NCI-H128 (cell line): ENCODE data around the gene FARS2.

Experiments
- DNase-seq: peaks from one replicate; lab custom pipeline; 2025; ENCODE audit not compliant: unreplicated experiment; lab: John Stamatoyannopoulos, UW

The FARS2 gene

GRCh38 chr6:5710936-5711335 is 449.6 kb downstream of the FARS2 start:
- no peak for DNase-seq

GRCh38 chr6:5712349-5713215 is 451.3 kb downstream of the FARS2 start:
- no peak for DNase-seq

GRCh38 chr6:5713519-5713918 is 452.2 kb downstream of the FARS2 start:
- no peak for DNase-seq

DNA sequence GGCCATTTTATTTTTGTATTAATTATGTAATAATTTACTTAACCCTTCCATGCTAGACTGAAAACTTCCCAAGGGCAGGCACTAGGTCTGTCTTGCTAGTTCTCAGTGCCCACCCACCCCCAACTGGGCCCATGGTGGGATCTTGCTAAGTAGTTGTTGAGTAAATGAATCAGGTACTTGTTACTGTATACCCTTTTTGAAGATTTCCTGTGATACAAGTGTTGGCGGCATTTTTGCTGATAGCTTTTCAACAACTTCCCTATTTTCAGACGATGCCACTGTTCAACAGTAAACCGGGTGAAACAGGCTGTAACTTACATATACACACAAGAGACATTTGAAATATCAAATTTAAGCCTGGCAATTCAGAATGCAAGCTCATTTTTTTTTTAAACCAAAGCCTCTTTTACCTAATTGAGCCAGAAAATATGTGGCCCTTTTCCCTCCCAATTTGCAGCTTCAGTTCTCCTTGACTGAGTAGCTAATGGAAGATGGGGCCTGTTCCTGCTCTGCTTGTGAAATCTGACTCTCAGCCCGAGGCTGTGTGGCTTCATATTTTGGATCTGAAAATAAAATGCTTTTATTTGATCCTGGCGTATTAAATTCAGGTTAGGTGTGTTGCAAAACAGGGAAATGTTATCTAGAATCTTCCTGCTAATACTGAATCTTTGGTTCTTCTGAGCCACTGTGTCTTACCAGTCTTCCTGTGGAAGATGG is 457.1 kb downstream of the FARS2 start:
- DNase-seq, result no peak

GRCh38 chr6:5723841-5724691 is 462.8 kb downstream of the FARS2 start:
- DNase-seq, result no peak

DNA sequence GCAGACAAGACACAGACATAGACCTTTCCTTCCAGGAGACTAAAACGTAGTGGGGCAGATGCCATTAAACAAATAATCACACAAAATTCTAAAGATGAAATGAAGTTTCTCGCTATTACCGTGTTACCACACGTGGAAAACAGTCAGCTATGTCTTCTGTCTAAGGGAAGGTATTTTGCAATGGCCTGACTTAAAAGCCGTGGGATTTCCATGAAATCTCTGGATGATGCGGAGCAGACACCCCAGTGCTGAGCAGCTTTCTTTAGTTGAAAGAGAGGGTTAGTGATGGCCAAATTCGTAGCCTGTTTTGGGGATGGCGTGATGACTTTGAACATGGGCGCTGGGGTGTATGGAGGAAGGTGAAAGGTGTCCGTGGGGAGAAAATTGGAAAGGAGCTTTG is 463.6 kb downstream of the FARS2 start:
- no peak for DNase-seq

DNA sequence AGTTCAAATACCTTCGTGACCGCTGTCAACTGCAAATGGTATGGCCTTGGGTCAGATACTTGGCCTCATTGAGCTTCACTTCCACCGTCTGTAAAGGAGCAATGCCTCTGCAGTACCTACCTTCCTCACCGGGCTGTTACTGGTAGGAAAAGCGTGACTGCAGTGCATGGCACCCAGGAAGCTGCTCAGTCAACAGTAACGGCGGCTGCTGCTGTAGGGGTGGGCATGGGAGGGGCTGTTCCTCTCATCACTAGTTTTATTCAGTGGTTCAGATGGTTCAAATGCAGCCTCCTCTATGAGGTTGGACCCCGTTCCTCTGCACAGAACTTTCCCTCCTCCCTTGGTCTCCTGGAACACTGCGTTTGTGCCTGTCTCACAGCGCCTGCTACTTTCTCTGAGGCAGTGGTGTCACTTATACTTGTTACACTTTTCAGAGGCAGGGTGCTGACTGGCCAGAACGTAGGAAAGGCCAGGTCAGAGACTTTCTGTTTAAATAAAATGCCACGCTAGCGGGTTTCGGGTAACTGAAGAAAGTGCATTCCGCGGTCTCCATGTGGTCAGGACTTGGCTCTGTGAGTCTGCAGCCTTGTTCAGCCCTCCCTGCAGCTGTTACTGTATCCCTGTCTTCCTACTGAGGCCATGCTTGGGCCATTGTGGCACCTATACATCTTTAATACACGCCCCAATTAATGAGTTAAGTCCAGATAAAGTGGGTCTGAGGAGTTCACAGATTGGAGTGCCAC is 465.8 kb downstream of the FARS2 start:
- DNase-seq, result no peak

DNA sequence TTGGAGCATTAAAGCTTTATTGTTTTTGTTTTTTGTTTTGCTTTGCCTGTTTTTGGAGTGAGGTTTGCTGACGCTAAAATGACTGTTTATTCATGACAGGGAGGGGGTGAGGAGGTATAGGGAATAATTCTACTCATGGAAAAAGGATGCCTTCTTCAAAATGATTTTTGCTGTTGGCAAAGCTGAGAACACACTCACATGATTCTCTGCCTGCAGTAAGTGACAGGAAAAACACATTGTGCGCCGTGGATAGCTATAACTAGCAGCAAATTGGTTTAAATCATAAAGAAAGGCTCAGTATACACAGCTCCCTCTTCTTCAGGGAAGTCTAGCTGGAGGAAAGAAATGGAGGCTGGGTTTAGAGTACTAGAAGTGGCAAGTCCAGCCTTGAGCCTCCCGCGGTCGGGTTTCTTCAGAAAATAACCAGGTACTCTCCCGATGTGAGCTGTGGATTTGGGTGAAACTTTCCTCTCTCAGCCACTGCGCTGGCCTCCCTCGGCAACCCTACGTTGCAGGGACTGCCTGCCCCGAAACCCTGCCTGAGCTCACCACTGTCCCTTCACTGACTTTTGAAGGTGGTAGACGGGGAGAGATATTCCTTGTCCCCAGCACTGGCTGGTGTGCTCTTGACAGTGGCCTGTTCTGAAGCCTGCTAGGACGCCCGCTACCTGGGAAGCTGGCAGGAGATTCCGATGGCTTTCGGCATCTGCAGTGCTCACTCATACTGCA is 467.2 kb downstream of the FARS2 start:
- no peak for DNase-seq

- DNase-seq, result peak; percentile 57
Measured at GRCh38 chr6:5729080-5729434, 467.7 kb downstream of the FARS2 start.

- DNase-seq, result no peak
Measured at GRCh38 chr6:5729813-5730517, 468.7 kb downstream of the FARS2 start.

GRCh38 chr6:5730585-5731263 is 469.4 kb downstream of the FARS2 start:
- DNase-seq, result no peak

- DNase-seq, result no peak
Measured at GRCh38 chr6:5731435-5731834, 470.1 kb downstream of the FARS2 start.

GRCh38 chr6:5732496-5732895 is 471.2 kb downstream of the FARS2 start:
- DNase-seq, result no peak

GRCh38 chr6:5736016-5736738 is 474.9 kb downstream of the FARS2 start:
- no peak for DNase-seq

DNA sequence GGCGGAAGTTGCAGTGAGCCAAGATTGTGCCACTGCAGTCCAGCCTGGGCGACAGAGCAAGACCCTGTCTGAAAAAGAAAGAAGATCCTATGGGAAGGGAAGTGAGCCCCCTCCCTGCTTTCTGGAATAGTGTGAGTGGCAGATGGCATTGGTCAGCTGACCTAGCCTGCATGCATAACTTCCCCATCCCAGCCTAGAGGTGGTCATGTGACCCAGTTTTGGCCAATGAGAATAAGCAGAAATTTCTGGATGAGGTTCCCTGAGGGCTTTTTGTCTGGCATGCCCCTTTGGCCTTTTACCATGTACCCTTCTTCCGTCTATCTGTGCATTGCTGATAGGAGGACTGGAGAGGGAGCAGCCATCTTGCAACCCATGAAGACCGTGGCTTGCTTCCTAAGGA is 476.1 kb downstream of the FARS2 start:
- DNase-seq, result no peak

GRCh38 chr6:5738211-5738610 is 476.9 kb downstream of the FARS2 start:
- DNase-seq, result no peak

DNA sequence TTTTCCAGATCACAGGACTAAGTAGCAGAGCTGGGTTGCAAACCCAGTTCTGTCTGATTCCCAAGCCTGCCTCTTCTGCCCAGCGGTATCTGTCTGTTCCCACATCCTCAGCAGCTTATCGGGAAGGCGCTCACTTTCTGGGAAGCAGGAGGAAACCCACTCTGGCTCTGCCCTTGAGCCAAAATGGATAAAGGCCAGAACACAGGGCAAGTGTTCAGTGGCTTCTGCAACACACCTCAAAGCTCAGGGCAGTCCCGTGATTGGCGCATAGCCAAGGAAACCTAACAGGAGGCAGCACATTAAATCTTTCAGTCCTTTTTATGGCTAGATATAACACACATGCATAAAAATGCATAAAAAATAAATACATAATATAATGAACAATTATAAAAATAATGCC is 483.2 kb downstream of the FARS2 start:
- no peak for DNase-seq

DNA sequence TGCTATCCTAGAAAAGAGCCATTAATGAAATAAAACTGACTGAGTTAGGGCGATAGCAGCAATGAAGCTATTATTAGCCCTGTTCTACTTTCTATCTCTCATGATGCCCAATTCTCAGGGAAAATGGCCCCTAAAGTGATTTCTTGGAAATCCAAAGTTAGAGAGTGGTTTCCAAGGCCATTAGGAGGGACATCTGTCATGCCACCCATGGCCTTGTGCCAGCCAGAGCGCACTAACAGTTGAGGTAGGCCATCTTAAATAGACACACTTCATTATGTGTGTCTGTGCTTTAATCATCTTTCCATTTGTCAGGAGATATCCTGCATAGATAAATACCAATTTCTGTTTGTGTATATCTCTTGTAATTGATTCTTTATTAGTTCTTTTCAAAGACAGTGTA is 483.8 kb downstream of the FARS2 start:
- no peak for DNase-seq
